HEK293 (cell line): ENCODE measurements around the gene LPP.

Experiments
- CTCF ChIA-PET: fragments of 350-600 bp; formaldehyde crosslinking; extraction: SDS; loops from one replicate; lab custom pipeline; 2021; ENCODE audit warnings: antibody characterized with exemption; lab: Yijun Ruan, JAX
- POLR2A ChIA-PET: fragments of 300-600 bp; formaldehyde crosslinking; extraction: SDS; loops from one replicate; lab custom pipeline; 2020; ENCODE audit warnings: antibody characterized with exemption, inconsistent platforms; lab: Yijun Ruan, JAX
- H3K27ac ChIP-seq: fragments of 200-500 bp; sonication (Bioruptor generic); 2 replicates; pipeline ENCODE4 v1.5.1; 2014; ENCODE audit warnings: low read depth, low read length, control low read depth, inconsistent platforms; ENCODE audit errors: extremely low read depth
- H3K36me3 ChIP-seq, 2 experiments: fragments of 200-500 bp in 1 of 2; sonication (Bioruptor generic) in 1 of 2; 1 replicate in 1 of 2; 2 replicates in 1 of 2; pipeline ENCODE4 v1.5.1; 2014 to 2017; ENCODE audit warnings: inconsistent platforms in 2 of 2, low read length in 2 of 2; ENCODE audit not compliant: control insufficient read depth in 2 of 2, insufficient read depth in 1 of 2
- H3K4me1 ChIP-seq: fragments of 200-500 bp; sonication (Bioruptor generic); 2 replicates; pipeline ENCODE4 v1.5.1; 2014; ENCODE audit warnings: mild to moderate bottlenecking, low read length, inconsistent platforms; ENCODE audit not compliant: control insufficient read depth, insufficient read depth
- H3K4me3 ChIP-seq: 2 replicates; pipeline ENCODE4 v1.5.1; 2011; ENCODE audit warnings: low read depth, mild to moderate bottlenecking, control low read depth, low read length, moderate library complexity
- H3K9me3 ChIP-seq: fragments of 200-500 bp; sonication (Bioruptor generic); 2 replicates; pipeline ENCODE4 v1.5.1; 2014; ENCODE audit warnings: low read depth, low read length, inconsistent platforms; ENCODE audit not compliant: control insufficient read depth, insufficient read depth
- FEZF1 ChIP-seq: fragments of 450-650 bp; formaldehyde crosslinking; IDR thresholded peaks from 2 replicates; pipeline ENCODE4 v1.5.1; 2016; ENCODE audit warnings: missing biosample characterization, missing genetic modification characterization
- PRDM4 ChIP-seq: fragments of 450-650 bp; formaldehyde crosslinking; IDR thresholded peaks from 2 replicates; pipeline ENCODE4 v1.5.1; 2017; ENCODE audit warnings: missing biosample characterization, missing genetic modification characterization
- SALL2 ChIP-seq: fragments of 450-650 bp; formaldehyde crosslinking; IDR thresholded peaks from 2 replicates; pipeline ENCODE4 v1.5.0; 2017; ENCODE audit warnings: missing biosample characterization, mild to moderate bottlenecking, missing genetic modification characterization, borderline replicate concordance
- SETDB1 ChIP-seq: IDR thresholded peaks from one replicate; pipeline ENCODE4 v1.6.1; 2017; ENCODE audit warnings: mild to moderate bottlenecking, low read length, moderate library complexity, mixed read lengths; ENCODE audit not compliant: insufficient read length
- YY1 ChIP-seq: fragments of 450-650 bp; formaldehyde crosslinking; IDR thresholded peaks from 2 replicates; pipeline ENCODE4 v1.5.1; 2018; ENCODE audit warnings: missing biosample characterization, missing genetic modification characterization
- ZBTB26 ChIP-seq: fragments of 450-650 bp; formaldehyde crosslinking; optimal IDR thresholded peaks from 2 replicates; pipeline ENCODE3; 2016; ENCODE audit warnings: missing biosample characterization, mild to moderate bottlenecking, missing genetic modification characterization
- ZNF132 ChIP-seq: fragments of 450-650 bp; formaldehyde crosslinking; IDR thresholded peaks from 2 replicates; pipeline ENCODE4 v1.5.1; 2017; ENCODE audit warnings: missing biosample characterization, missing genetic modification characterization, borderline replicate concordance
- ZNF133 ChIP-seq: fragments of 450-650 bp; formaldehyde crosslinking; IDR thresholded peaks from 2 replicates; pipeline ENCODE4 v1.5.1; 2016; ENCODE audit warnings: missing biosample characterization, missing genetic modification characterization
- ZNF184 ChIP-seq: fragments of 450-650 bp; IDR thresholded peaks from 2 replicates; pipeline ENCODE4 v1.5.1; 2018; ENCODE audit warnings: missing biosample characterization, mild to moderate bottlenecking, missing genetic modification characterization
- ZNF37A ChIP-seq: fragments of 450-650 bp; IDR thresholded peaks from 2 replicates; pipeline ENCODE4 v1.5.1; 2018; ENCODE audit warnings: missing biosample characterization, missing genetic modification characterization
- ZNF514 ChIP-seq: fragments of 450-650 bp; formaldehyde crosslinking; IDR thresholded peaks from 2 replicates; pipeline ENCODE4 v1.5.1; 2016; ENCODE audit warnings: missing biosample characterization, missing genetic modification characterization
- ZNF529 ChIP-seq: fragments of 450-650 bp; formaldehyde crosslinking; IDR thresholded peaks from 2 replicates; pipeline ENCODE4 v1.5.1; 2017; ENCODE audit warnings: missing genetic modification characterization, missing biosample characterization; ENCODE audit not compliant: insufficient replicate concordance
- ZNF624 ChIP-seq: fragments of 450-650 bp; formaldehyde crosslinking; IDR thresholded peaks from 2 replicates; pipeline ENCODE4 v1.5.1; 2017; ENCODE audit warnings: missing biosample characterization, missing genetic modification characterization
- ZNF626 ChIP-seq: fragments of 450-650 bp; sonication (Bioruptor Pico); formaldehyde crosslinking; IDR thresholded peaks from 2 replicates; pipeline ENCODE4 v1.5.1; 2018; ENCODE audit warnings: missing biosample characterization, missing genetic modification characterization, inconsistent platforms
- ZNF776 ChIP-seq: fragments of 450-650 bp; formaldehyde crosslinking; IDR thresholded peaks from 2 replicates; pipeline ENCODE4 v1.5.0; 2017; ENCODE audit warnings: missing biosample characterization, missing genetic modification characterization, borderline replicate concordance
- ZNF785 ChIP-seq: fragments of 450-650 bp; formaldehyde crosslinking; IDR thresholded peaks from 2 replicates; pipeline ENCODE4 v1.5.1; 2016; ENCODE audit warnings: missing biosample characterization, missing genetic modification characterization
- ZNF791 ChIP-seq: fragments of 450-650 bp; formaldehyde crosslinking; IDR thresholded peaks from 2 replicates; pipeline ENCODE4 v1.5.1; 2016; ENCODE audit warnings: missing biosample characterization, missing genetic modification characterization
- TF ChIP-seq, protein P1 (sequence below): fragments of 450-650 bp; formaldehyde crosslinking; IDR thresholded peaks from 2 replicates; pipeline ENCODE4 v1.5.1; 2016; ENCODE audit warnings: missing biosample characterization, missing genetic modification characterization, borderline replicate concordance
- TF ChIP-seq, protein P2 (sequence below): fragments of 450-650 bp; formaldehyde crosslinking; IDR thresholded peaks from 2 replicates; pipeline ENCODE4 v1.5.1; 2016; ENCODE audit warnings: missing biosample characterization, missing genetic modification characterization, borderline replicate concordance

LPP gene

DNA sequence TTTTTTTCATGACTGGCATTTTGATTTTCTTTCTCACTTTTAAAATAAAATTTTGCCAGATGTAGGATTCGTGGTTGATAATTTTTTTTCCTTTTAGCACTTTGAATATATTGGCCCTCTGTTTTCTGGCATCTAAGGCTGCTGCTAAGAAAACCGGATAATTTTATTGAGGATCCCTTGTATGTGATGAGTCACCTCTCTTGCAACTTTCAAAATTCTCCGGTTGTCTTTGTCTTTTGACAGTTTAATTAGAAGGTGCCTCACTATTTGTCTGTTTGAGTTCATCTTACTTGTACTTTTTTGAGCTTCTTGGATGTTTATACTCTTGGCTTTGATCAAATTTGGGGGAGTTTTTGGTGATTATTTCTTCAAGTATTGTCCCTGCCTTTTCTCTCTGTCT lies 349.7 kb downstream of the LPP start:
- no peaks in the 10 kb centered on the region for H3K9me3 ChIP-seq
- TF ChIP-seq SETDB1 (peak; percentile 86), ZNF791 (tag by site-specific recombination) (peak; percentile 87; the same call in 1 of the 2 replicates), SALL2 (no peak)
- H3K4me3 ChIP-seq, result no peak overlapping the region
- H3K36me3 ChIP-seq, result no peaks in the 10 kb centered on the region
- ChIA-PET POLR2A (no interaction called here), CTCF (interaction anchor here (1.1 kb wide), 1 partner anchor 93 kb away, joined by 4 read pairs; no protein-coding TSS in a partner anchor)
- H3K27ac ChIP-seq, result no peak overlapping the region
- no peaks in the 10 kb centered on the region for H3K4me1 ChIP-seq

GRCh38 chr3:188505151-188505550 lies 351.2 kb downstream of the LPP start:
- TF ChIP-seq ZNF184 (tag by site-specific recombination) (no peak), ZNF624 (tag by site-specific recombination) (no peak), ZNF529 (no peak), PRDM4 (tag by site-specific recombination) (no peak), ZNF785 (tag by site-specific recombination) (no peak), ZNF776 (tag by site-specific recombination) (no peak)
- POLR2A ChIA-PET, result no interaction called here
- no peaks in the 10 kb centered on the region for H3K9me3 ChIP-seq
- no peaks in the 10 kb centered on the region for H3K36me3 ChIP-seq
- no peak overlapping the region for H3K4me3 ChIP-seq
- H3K27ac ChIP-seq, result no peak overlapping the region
- CTCF ChIA-PET, result no interaction called here
- no peaks in the 10 kb centered on the region for H3K4me1 ChIP-seq

- Histone ChIP-seq H3K27ac (no peak overlapping the region), H3K4me1 (no peaks in the 10 kb centered on the region), H3K4me3 (no peak overlapping the region), H3K9me3 (no peaks in the 10 kb centered on the region), H3K36me3 (no peaks in the 10 kb centered on the region)
- POLR2A ChIA-PET, result no interaction called here
- CTCF ChIA-PET, result no interaction called here
- TF ChIP-seq, protein P1, sequence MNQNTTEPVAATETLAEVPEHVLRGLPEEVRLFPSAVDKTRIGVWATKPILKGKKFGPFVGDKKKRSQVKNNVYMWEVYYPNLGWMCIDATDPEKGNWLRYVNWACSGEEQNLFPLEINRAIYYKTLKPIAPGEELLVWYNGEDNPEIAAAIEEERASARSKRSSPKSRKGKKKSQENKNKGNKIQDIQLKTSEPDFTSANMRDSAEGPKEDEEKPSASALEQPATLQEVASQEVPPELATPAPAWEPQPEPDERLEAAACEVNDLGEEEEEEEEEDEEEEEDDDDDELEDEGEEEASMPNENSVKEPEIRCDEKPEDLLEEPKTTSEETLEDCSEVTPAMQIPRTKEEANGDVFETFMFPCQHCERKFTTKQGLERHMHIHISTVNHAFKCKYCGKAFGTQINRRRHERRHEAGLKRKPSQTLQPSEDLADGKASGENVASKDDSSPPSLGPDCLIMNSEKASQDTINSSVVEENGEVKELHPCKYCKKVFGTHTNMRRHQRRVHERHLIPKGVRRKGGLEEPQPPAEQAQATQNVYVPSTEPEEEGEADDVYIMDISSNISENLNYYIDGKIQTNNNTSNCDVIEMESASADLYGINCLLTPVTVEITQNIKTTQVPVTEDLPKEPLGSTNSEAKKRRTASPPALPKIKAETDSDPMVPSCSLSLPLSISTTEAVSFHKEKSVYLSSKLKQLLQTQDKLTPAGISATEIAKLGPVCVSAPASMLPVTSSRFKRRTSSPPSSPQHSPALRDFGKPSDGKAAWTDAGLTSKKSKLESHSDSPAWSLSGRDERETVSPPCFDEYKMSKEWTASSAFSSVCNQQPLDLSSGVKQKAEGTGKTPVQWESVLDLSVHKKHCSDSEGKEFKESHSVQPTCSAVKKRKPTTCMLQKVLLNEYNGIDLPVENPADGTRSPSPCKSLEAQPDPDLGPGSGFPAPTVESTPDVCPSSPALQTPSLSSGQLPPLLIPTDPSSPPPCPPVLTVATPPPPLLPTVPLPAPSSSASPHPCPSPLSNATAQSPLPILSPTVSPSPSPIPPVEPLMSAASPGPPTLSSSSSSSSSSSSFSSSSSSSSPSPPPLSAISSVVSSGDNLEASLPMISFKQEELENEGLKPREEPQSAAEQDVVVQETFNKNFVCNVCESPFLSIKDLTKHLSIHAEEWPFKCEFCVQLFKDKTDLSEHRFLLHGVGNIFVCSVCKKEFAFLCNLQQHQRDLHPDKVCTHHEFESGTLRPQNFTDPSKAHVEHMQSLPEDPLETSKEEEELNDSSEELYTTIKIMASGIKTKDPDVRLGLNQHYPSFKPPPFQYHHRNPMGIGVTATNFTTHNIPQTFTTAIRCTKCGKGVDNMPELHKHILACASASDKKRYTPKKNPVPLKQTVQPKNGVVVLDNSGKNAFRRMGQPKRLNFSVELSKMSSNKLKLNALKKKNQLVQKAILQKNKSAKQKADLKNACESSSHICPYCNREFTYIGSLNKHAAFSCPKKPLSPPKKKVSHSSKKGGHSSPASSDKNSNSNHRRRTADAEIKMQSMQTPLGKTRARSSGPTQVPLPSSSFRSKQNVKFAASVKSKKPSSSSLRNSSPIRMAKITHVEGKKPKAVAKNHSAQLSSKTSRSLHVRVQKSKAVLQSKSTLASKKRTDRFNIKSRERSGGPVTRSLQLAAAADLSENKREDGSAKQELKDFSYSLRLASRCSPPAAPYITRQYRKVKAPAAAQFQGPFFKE, result no peak
- TF ChIP-seq FEZF1 (tag by site-specific recombination) (no peak), ZNF514 (tag by site-specific recombination) (no peak), YY1 (tag by site-specific recombination) (no peak), ZNF132 (tag by site-specific recombination) (no peak), ZNF776 (tag by site-specific recombination) (no peak), ZNF133 (tag by site-specific recombination) (no peak), ZNF37A (tag by site-specific recombination) (no peak), ZNF626 (tag by site-specific recombination) (no peak), ZBTB26 (tag by site-specific recombination) (no peak)
- TF ChIP-seq, protein P2, sequence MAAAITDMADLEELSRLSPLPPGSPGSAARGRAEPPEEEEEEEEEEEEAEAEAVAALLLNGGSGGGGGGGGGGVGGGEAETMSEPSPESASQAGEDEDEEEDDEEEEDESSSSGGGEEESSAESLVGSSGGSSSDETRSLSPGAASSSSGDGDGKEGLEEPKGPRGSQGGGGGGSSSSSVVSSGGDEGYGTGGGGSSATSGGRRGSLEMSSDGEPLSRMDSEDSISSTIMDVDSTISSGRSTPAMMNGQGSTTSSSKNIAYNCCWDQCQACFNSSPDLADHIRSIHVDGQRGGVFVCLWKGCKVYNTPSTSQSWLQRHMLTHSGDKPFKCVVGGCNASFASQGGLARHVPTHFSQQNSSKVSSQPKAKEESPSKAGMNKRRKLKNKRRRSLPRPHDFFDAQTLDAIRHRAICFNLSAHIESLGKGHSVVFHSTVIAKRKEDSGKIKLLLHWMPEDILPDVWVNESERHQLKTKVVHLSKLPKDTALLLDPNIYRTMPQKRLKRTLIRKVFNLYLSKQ, result no peak
These were observed 352.0 kb downstream of the LPP start for GRCh38 chr3:188505911-188506310.
